HepG2 (cell line): ENCODE measurements around the gene PARK7. TPM values are rescaled to one million over a fixed set of nuclear protein-coding genes. Genes with fewer than 3 reads are reported as not detected.

ENCODE experiments used
- CBFB ChIP-seq: sonication (generic); formaldehyde crosslinking; IDR thresholded peaks from 2 replicates; pipeline ENCODE4 v1.4.0; 2020; ENCODE audit warnings: missing genetic modification reagents
- DRAP1 ChIP-seq: IDR thresholded peaks from 2 replicates; pipeline ENCODE4 v1.6.1; 2016; ENCODE audit warnings: missing genetic modification reagents, missing compliant biosample characterization
- E2F2 ChIP-seq: sonication (generic); formaldehyde crosslinking; IDR thresholded peaks from 2 replicates; pipeline ENCODE4 v1.4.0; 2020; ENCODE audit warnings: missing genetic modification reagents, borderline replicate concordance
- HDAC1 ChIP-seq: sonication (generic); formaldehyde crosslinking; IDR thresholded peaks from 2 replicates; pipeline ENCODE4 v1.5.1; 2020; ENCODE audit warnings: mild to moderate bottlenecking, missing genetic modification reagents
- HNRNPLL ChIP-seq: fragments of 200-400 bp; formaldehyde crosslinking; IDR thresholded peaks from 2 replicates; pipeline ENCODE4 v1.6.1; 2017; ENCODE audit warnings: mild to moderate bottlenecking, low read depth, low read length; ENCODE audit not compliant: poor library complexity, severe bottlenecking
- HOXA3 ChIP-seq: sonication (generic); formaldehyde crosslinking; IDR thresholded peaks from 2 replicates; pipeline ENCODE4 v1.5.0; 2020; ENCODE audit warnings: missing genetic modification reagents
- MED8 ChIP-seq: sonication (generic); formaldehyde crosslinking; IDR thresholded peaks from 2 replicates; pipeline ENCODE4 v1.8.1; 2023; ENCODE audit warnings: mild to moderate bottlenecking, missing genetic modification reagents; ENCODE audit not compliant: insufficient replicate concordance
- MTF2 ChIP-seq: sonication (generic); formaldehyde crosslinking; IDR thresholded peaks from 2 replicates; pipeline ENCODE4 v1.5.0; 2020; ENCODE audit warnings: missing genetic modification reagents, borderline replicate concordance
- MZF1 ChIP-seq: sonication (generic); formaldehyde crosslinking; IDR thresholded peaks from 2 replicates; pipeline ENCODE4 v1.8.1; 2023; ENCODE audit warnings: mild to moderate bottlenecking, missing genetic modification reagents, borderline replicate concordance
- SOX6 ChIP-seq, 2 experiments: fragments of 450-650 bp in 1 of 2; sonication (generic) in 1 of 2; formaldehyde crosslinking in 1 of 2; IDR thresholded peaks; 2 replicates each; pipeline versions ENCODE4 v1.4.0 to v1.6.1; 2017 to 2020; ENCODE audit warnings: antibody characterized with exemption in 1 of 2, mild to moderate bottlenecking in 1 of 2, missing genetic modification reagents in 1 of 2
- SP4 ChIP-seq: sonication (generic); formaldehyde crosslinking; IDR thresholded peaks from 2 replicates; pipeline ENCODE4 v1.8.1; 2023; ENCODE audit warnings: mild to moderate bottlenecking, missing genetic modification reagents
- TFE3 ChIP-seq: IDR thresholded peaks from 2 replicates; pipeline ENCODE4 v1.6.1; 2016
- TMF1 ChIP-seq: sonication (generic); formaldehyde crosslinking; IDR thresholded peaks from 2 replicates; pipeline ENCODE4 v1.8.1; 2022; ENCODE audit warnings: low read depth, missing genetic modification reagents
- TRIM24 ChIP-seq: sonication (generic); formaldehyde crosslinking; IDR thresholded peaks from 2 replicates; pipeline ENCODE4 v1.8.0; 2022; ENCODE audit warnings: mild to moderate bottlenecking, missing genetic modification reagents
- U2AF1 ChIP-seq: fragments of 200-400 bp; formaldehyde crosslinking; optimal IDR thresholded peaks from 2 replicates; pipeline ENCODE3; 2017; ENCODE audit warnings: mild to moderate bottlenecking, low read depth, low read length
- ZNF230 ChIP-seq: sonication (generic); formaldehyde crosslinking; IDR thresholded peaks from 2 replicates; pipeline ENCODE4 v1.4.0; 2020; ENCODE audit warnings: mild to moderate bottlenecking, missing genetic modification reagents
- ZNF280B ChIP-seq: sonication (generic); formaldehyde crosslinking; IDR thresholded peaks from 2 replicates; pipeline ENCODE4 v1.5.0; 2020; ENCODE audit warnings: missing genetic modification reagents, mild to moderate bottlenecking, borderline replicate concordance
- ZNF510 ChIP-seq: sonication (generic); formaldehyde crosslinking; IDR thresholded peaks from 2 replicates; pipeline ENCODE4 v1.4.0; 2020; ENCODE audit warnings: low read depth, mild to moderate bottlenecking, missing genetic modification reagents
- ZNF607 ChIP-seq: sonication (generic); formaldehyde crosslinking; IDR thresholded peaks from 2 replicates; pipeline ENCODE4 v1.5.1; 2020; ENCODE audit warnings: missing genetic modification reagents, mild to moderate bottlenecking, borderline replicate concordance
- ZNF709 ChIP-seq: sonication (generic); formaldehyde crosslinking; IDR thresholded peaks from 2 replicates; pipeline ENCODE4 v1.5.0; 2020; ENCODE audit warnings: mild to moderate bottlenecking, missing genetic modification reagents
- ZNF724P ChIP-seq: sonication (generic); formaldehyde crosslinking; IDR thresholded peaks from 2 replicates; pipeline ENCODE4 v1.8.0; 2022; ENCODE audit warnings: missing genetic modification reagents, borderline replicate concordance
- ZNF75D ChIP-seq: sonication (generic); formaldehyde crosslinking; IDR thresholded peaks from 2 replicates; pipeline ENCODE4 v1.8.1; 2023; ENCODE audit warnings: missing genetic modification reagents, mild to moderate bottlenecking, borderline replicate concordance
- ZNF83 ChIP-seq: sonication (generic); formaldehyde crosslinking; IDR thresholded peaks from 2 replicates; pipeline ENCODE4 v1.4.0; 2020; ENCODE audit warnings: missing genetic modification reagents, mild to moderate bottlenecking, borderline replicate concordance
- ZNF879 ChIP-seq: sonication (generic); formaldehyde crosslinking; IDR thresholded peaks from 2 replicates; pipeline ENCODE4 v1.8.1; 2023; ENCODE audit warnings: missing genetic modification reagents
- ZSCAN12 ChIP-seq: sonication (generic); formaldehyde crosslinking; IDR thresholded peaks from 2 replicates; pipeline ENCODE4 v1.9.0; 2021; ENCODE audit warnings: mild to moderate bottlenecking, missing genetic modification reagents
- polyA plus RNA-seq, 8 experiments: library from polyadenylated mRNA; depleted of rRNA in 3 of 8; stranded (reverse) in 7 of 8; unstranded in 1 of 8; fragments of >200 nt; fragmentation: Illumina TruSeq in 4 of 8; extraction: Trizol in 4 of 8; gene quantifications; 2 replicates each; pipeline versions ENCODE4 v1.2.1 to v1.2.3, GENCODE V29; 2011 to 2016; ENCODE audit warnings: low read depth in 4 of 8, missing spikeins in 1 of 8, mixed read lengths in 1 of 8; ENCODE audit not compliant: insufficient read depth in 1 of 8
- total RNA-seq, 5 experiments: library from RNA; depleted of rRNA; stranded (reverse); fragments of >200 nt; fragmentation: Illumina TruSeq; extraction: Trizol; gene quantifications; 2 replicates each; pipeline ENCODE4 v1.2.3, GENCODE V29; 2016; ENCODE audit warnings: low read depth in 1 of 5

Gene PARK7
- total and polyA plus RNA-seq, 2 of the 13 experiments (the other 11 are each of a cell fraction or from before 2014, with no cell fraction given), result 212 to 296 TPM

GRCh38 chr1:7961216-7962013, at the start of gene PARK7 (continued):
- TF ChIP-seq ZNF709 (peak; percentile 90; the same call in 1 of the 2 replicates), ZNF607 (peak; percentile 91; the same call in 1 of the 2 replicates), CBFB (CRISPR knock-in tag) (peak; percentile 83; the same call in 1 of the 2 replicates), DRAP1 (peak; percentile 96), TMF1 (CRISPR knock-in tag) (peak; percentile 94), ZNF83 (CRISPR knock-in tag) (peak; percentile 69; the same call in 1 of the 2 replicates), MTF2 (peak; percentile 90; the same call in 1 of the 2 replicates), U2AF1 (no peak), SOX6 (IDR thresholded peaks at IDR 0.05) (no peak), SOX6 (CRISPR knock-in tag; IDR thresholded peaks at IDR 0.05) (peak; percentile 64; the same call in 1 of the 2 replicates), ZNF75D (CRISPR knock-in tag) (no peak), ZNF280B (no peak; the same call in 1 of the 2 replicates), HDAC1 (peak; percentile 88), MZF1 (CRISPR knock-in tag) (no peak), TRIM24 (no peak), E2F2 (0 out of 2 replicates have a peak, but pooled peaks have one; percentile 11), ZNF230 (CRISPR knock-in tag) (peak; percentile 86), TFE3 (CRISPR knock-in tag) (no peak; the same call in 1 of the 2 replicates), HNRNPLL (peak; percentile 99), SP4 (CRISPR knock-in tag) (peak; percentile 92), ZNF879 (no peak), ZNF510 (CRISPR knock-in tag) (peak; percentile 89), MED8 (CRISPR knock-in tag) (no peak), HOXA3 (CRISPR knock-in tag) (peak; percentile 78), ZSCAN12 (CRISPR knock-in tag) (peak; percentile 81; the same call in 1 of the 2 replicates), ZNF724P (CRISPR knock-in tag) (peak; percentile 57; the same call in 1 of the 2 replicates)
